Mucosa of gallbladder (tissue), 1 donor: ENCODE data around the gene RIMS3. TPM values are rescaled to one million over a fixed set of nuclear protein-coding genes. Genes with fewer than 3 reads are reported as not detected.
A peak's percentile ranks its signal among the peaks of the same experiment; 100 is the strongest.
"Not testable (repeated sequence)": the region's sequence is repeated elsewhere in the genome, so short reads cannot be mapped to it uniquely, and the experiment has no call there.

ENCODE experiments used
- DNase-seq: peaks from one replicate; pipeline ENCODE4 v3.0.0-alpha.2; 2020; ENCODE audit warnings: low spot score
- total RNA-seq: library from RNA; stranded (reverse); gene quantifications from one replicate; pipeline ENCODE4 v1.2.1, GENCODE V29; 2021
- donor health status: DM: no; HTN: no; CAD: no.

RIMS3 gene
- total RNA-seq = 4.2 TPM

GRCh38 chr1:40665335-40666171 is at the start of gene RIMS3:
Gene RIMS3 (minus strand): TSS chr1:40665682. CDS start chr1:40641925, 23,757 bp downstream.
- DNase-seq = peak; percentile 81

DNA sequence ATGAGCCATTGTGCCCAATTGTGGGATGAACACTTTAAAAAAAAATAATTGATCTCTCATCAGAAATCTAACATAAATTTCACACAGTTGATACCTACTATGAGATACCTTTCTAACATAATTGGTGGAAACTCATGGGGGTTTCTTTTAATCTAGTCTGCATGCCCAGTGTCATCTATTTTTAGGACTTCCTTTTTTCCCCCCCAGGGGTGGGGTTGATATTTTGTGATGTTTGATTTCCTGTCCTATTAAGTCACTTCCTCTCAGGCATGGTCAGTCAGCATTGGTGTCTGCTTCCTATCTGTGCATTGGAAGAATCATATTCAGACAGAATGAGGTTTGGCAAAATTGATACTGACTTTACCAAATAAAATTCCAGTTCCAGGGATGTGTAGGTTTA is 47.5 kb upstream of the RIMS3 start:
- DNase-seq = no peak

DNA sequence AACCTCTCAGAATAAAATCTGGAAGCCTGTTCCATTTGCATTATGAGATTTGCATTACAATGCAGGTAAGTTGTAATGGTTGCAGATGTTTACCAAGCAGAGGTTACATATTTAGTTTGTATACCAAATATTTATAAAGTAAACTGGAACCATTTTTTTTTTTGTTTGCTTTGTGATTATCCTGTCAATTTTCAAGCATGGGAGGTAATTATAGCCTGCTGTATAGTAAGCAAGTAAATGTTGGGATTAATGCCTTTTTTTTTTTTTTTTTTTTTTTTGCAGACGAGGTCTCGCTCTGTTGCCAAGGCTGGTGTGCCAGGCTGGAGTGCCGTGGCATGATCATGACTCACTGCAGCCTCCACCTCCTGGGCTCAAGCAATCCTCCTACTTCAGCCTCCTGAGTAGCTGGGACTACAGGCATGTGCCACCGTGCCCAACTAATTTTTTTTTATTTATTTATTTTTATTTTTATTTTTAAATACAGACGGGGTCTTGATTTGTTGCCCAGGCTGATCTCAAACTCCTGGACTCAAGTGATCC is 47.0 kb upstream of the RIMS3 start:
- no peak for DNase-seq

DNA sequence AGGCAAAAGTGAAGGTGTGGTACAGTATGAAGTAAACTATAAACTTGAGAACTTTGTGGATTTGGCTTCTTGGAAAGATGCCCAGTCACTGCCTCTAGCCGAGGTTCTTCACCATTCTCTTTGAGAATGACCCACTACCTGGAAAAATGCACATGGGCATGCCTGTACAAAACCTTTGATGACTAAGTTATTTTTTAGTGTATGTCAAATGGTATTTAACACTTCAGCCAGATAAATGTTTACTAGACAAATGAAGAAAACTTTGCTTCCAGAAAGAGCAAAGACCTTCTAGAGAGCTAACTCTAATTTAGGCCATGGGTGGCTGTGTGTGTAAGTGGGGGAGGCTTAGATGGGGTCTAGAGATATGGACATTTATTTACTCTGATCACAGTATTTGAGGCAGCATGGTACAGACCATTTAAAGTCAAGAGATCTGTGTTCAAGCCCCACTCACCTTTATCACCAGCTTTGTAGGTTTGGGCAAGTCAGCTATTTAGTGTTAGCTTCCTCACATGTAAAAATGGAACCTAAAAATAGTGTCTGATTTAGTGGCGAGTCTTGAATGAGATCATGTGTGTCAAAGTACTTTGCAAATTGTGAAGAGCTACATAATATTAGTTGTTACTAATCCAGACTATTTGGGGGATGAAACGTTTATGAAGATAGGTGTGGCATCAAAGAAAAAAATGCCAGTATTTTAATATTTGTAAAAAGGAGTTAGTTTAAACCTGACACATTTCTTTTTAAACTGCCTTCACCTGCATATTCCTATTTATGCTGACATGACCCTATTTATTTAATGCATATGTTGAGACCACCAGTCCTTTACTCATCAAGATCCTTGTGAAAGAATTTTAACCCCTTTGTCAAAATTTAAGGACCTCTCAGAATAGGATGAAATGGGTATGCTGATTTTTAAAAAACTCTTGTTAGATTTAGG is 46.3 kb upstream of the RIMS3 start:
- peak; percentile 10 for DNase-seq

DNA sequence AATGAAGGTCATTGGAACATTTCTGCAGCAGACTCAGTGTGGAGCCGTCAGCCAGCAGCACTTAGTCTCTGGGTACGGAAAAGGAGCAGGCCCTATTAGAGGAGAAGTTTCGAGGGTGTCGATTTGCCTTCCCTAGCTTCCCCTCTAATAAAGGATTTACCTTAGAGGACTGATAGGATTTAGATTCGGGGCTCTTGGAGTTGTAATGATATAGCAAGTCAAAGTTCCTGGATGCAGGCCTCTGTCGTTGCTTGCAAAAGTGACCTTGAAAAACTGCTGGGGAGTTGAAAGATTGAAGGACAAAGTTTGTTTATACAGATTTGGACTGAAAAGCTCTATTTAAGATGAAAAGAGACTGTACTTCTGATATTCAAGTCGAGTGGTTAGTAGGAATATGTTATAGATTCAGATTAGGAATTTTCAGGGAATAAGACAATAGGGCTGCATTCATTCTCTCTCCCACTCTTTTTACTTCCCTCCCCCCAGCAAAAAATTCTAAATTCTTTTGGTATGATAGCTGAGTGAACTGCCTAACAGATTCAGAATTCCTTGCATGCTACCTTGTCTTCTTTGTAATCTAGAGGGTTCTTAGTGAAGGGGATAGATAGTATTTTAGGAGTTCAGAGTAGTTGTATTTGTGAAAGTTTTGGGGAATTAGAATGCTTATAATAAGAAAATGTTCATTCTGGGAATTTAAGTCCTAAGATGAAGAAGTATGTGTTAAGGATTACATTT is 45.3 kb upstream of the RIMS3 start:
- DNase-seq = no peak

DNA sequence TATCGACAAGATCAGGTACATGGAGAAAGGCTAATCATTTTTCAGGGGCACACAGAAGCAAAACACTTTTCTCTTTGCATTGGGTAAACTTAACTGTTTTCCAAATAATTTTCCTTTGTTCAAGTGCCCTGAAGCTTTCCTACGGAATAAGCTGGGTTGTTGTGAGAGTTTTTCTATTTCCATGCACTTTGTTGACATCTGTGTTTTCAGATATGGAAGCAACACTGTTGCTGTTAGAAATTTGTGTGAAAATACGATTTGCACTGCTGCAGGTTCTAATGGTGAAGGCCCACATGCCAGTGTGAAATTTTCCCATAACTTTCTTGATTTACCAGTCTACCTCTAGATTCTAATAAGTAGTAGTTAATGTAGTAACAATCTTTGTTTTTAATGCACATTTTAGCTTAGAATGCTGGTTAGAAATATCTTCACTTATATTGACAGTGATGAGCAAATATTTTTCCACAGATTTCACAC is 44.4 kb upstream of the RIMS3 start:
- no peak for DNase-seq

GRCh38 chr1:40709100-40709801 is 43.8 kb upstream of the RIMS3 start:
- DNase-seq = peak; percentile 92

DNA sequence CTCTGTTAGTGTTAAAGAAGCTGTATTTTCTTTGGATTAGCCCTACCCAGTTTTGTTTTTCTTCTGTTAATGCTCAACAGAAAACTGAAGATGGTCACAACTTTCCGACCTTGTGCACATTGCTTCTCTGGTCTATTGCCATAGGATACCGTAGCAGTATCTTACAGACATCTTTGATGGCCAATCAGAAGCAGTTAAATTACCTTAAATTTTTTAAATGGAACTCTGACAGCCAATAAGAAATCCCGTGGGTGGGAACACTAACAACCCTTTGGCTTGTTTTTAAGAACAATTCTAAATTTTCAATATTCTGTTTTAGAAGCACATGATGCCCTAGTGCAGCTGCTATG is 43.2 kb upstream of the RIMS3 start:
- DNase-seq = no peak

DNA sequence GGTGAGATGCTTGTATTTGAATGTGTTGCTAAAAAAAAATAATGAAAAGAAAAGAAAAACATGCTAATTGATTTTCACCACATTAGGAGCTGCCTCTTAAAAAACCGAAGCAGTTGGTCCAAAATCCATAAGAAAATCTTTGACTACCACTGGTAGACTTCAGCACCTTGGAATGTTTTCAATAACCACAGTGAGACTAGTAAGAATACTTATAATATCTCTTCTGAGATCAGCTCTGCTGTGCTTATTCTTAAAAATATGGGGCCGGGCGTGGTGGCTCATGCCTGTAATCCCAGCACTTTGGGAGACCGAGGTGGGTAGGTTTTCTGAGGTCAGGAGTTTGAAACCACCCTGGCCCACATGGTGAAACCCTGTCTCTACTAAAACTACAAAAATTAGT is 41.1 kb upstream of the RIMS3 start:
- DNase-seq = no peak

GRCh38 chr1:40704817-40705733 is 39.6 kb upstream of the RIMS3 start:
- DNase-seq = peak; percentile 18

DNA sequence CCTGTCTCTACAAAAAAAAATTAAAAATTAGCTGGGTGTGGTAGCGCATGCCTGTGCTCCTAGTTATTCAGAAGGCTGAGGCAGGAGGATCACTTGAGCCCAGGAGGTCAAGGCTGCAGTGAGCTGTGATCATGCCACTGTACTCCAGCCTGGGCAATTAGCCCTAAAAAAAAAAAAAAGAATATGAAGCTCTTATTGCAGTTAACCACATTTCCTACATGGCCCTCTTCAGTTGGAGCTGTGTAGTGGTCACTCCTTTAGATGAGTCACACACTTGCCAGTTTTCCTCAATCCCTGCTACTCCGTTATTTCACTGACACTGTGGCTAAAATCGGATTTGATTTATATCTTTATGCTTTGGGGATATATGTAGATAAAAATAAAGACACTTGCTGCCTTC is 37.8 kb upstream of the RIMS3 start:
- no peak for DNase-seq

- DNase-seq = not testable (repeated sequence)
Measured at GRCh38 chr1:40702810-40703209, 37.3 kb upstream of the RIMS3 start.

- DNase-seq = no peak
Measured at GRCh38 chr1:40701684-40702083, 36.2 kb upstream of the RIMS3 start.

DNA sequence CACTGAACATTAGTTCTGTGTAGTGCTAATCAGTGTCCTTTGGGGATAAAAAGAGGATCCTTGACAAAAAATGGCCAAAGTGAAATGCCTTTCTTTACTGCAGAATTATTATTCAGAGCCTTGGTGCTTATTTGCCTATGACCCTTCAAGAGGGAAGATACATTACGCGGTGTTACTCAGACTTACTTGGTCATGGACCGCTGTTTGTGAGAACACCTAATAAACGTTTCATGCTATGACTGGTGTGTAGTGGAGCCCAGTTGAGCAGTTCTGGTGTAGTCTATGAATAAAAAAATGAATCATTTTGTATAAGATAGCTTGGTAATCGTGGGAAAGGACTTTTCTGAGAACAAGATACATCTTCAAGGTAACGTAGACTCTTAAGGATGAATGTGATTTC is 34.3 kb upstream of the RIMS3 start:
- DNase-seq = no peak

DNA sequence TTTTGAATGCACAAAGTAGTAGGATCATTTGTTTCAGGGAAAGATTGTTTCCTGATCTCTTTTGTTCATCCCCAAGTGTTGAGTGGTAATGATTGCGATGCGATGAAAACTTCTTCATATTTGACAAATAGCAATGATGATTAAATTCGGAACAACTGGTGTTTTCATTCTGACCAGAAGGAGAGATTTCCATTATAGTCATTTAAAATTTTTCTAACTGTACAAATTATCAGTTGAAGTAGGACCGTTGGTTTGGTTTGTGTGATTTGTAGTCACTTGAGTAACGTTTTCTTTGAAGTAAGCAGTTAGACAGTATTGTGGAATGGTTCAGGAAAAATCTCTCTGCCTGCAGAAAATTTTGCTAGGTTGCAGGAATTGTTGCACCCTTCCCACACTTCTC is 32.0 kb upstream of the RIMS3 start:
- DNase-seq = no peak

DNA sequence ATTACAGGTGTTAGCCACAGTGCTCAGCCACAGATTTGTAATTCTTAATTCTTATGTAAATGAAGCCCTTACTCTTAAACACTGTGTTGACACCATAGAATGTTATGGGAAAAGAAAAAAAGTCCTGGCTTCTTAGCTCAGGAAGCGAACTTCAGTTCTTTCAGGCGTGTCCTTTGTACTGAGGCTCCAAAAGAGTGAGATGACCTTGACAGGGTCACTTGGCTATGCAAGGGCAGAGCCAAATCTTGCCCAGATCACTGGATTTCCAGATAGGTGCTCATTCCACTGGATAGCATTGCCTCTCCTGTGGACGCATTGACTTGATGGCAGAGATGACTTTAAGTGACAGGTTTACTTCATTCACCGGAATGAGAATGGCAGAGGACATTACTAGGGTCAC is 30.8 kb upstream of the RIMS3 start:
- DNase-seq = no peak

GRCh38 chr1:40694353-40694874 is 28.9 kb upstream of the RIMS3 start:
- DNase-seq = no peak

GRCh38 chr1:40693425-40693824 is 27.9 kb upstream of the RIMS3 start:
- no peak for DNase-seq

DNA sequence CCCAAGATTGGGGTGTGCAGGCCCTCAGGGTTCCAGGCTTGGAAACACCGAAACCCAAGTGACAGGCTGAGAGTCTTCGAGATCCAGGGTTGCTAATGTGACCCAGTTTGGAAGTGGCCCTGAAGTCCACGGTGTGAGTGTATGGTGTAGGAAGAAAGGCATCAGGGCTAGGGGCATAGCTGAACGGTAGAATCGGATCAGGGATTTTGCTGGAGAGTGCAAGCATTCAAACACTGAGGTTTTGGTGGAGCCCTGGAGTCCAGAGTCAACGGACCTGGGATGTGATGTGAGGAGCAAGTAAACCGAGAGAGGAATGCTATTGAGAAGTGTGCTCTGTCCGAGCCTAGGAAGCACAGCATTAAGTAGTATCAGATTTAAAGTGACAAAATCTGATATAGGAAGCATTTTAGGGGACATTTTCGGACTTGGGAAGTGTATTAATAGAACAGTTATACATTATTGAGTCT is 27.0 kb upstream of the RIMS3 start:
- DNase-seq = peak; percentile 20
